Tongue (tissue), 2 donors: Measurements from ENCODE around the gene TAF12. TPM values are rescaled to one million over a fixed set of nuclear protein-coding genes. Genes with fewer than 3 reads are reported as not detected.
"Not testable (repeated sequence)": the region's sequence is repeated elsewhere in the genome, so short reads cannot be mapped to it uniquely, and the experiment has no call there.

ENCODE experiments used
- DNase-seq: peaks from one replicate; pipeline ENCODE4 v3.0.0-alpha.2; 2015
- total RNA-seq: library from RNA; depleted of rRNA; stranded (reverse); fragments of >200 nt; gene quantifications from one replicate; pipeline ENCODE4 v1.2.3, GENCODE V29; 2014

TAF12 gene
- total RNA-seq, 1 donor from 2014 or later: 30.3 TPM

- DNase-seq: no peak
Observed at GRCh38 chr1:28644494-28644893, 1.6 kb upstream of the TAF12 start.

GRCh38 chr1:28642056-28642846, 616 bp downstream of the TAF12 start:
- DNase-seq: no peak

GRCh38 chr1:28640766-28641165, 2.1 kb downstream of the TAF12 start:
- no peak for DNase-seq

DNA sequence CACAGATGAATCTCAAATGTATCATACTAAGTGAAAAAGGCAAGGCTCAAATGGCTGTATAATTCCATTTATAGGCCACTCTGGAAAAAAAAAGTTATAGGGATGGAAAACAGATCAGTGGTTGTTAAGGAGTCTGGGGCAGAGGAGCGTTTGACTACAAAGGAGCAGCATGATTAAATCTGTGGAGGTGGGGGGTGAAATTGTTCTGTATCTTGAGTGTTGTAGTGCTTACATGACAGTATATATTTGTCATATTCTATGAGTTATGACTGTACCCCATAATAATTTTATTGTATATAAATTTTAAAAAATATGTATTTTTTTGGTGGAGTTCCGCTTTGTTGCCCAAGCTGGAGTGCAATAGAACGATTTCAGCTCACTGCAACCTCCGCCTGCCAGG, 10.3 kb downstream of the TAF12 start:
- DNase-seq: no peak

DNA sequence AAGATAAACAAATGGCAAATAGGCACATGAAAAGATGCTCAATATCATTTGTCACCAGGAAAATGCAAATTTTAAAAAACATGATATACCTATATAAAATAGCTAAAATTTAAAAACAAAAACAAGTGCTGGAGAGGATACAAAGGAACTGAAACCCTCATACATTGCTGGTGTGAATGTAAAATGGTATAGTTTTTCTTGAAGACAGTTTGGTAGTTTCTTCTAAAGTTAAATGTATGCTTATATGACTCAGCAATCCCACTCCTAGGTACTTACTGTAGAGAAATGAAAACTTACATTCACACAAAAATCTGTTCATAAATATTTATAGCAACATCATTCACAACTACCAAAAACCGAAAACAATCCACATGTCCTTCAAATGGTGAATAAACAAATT, 11.2 kb downstream of the TAF12 start:
- no peak for DNase-seq

GRCh38 chr1:28613175-28613574, 29.7 kb downstream of the TAF12 start:
- no peak for DNase-seq

- no peak for DNase-seq
Observed at GRCh38 chr1:28606771-28607170, 36.1 kb downstream of the TAF12 start.

- no peak for DNase-seq
Observed at GRCh38 chr1:28604962-28605361, 37.9 kb downstream of the TAF12 start.

DNA sequence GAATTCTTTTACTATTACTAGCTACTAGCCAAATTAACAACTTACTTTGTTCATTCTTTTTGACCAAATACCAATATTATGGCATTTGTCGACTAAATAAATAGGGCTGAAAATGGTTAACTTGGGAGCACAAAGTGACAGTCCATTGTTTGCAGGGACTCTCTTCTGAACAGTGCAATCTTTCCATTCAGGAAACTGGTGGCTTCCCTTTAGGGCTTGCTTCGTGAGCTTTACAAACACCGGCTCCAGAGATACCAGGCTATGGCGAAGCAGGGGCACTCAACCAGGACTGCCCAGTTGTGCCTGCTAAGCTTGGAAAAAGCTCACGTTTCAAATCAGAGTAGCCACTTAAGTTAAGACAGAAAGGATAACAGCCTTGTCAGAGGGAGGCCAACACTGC, 38.5 kb downstream of the TAF12 start:
- no peak for DNase-seq

GRCh38 chr1:28602536-28603439, 40.1 kb downstream of the TAF12 start:
- peak; percentile 91 for DNase-seq

GRCh38 chr1:28601696-28602095, 41.2 kb downstream of the TAF12 start:
- DNase-seq: no peak

DNA sequence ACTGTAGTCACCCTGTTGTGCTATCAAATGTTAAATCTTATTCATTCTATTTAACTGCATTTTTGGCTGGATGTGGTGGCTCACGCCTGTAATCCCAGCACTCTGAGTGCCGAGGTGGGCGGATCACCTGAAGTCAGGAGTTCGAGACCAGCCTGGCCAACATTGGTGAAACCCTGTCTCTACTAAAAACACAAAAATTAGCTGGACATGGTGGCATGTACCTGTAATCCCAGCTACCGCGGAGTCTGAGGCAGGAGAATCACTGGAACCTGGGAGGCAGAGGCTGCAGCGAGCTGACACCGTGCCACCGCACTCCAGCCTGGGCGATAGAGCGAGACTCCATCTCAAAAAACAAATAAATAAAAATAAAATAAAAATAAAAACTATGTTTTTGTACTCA, 46.6 kb downstream of the TAF12 start:
- not testable (repeated sequence) for DNase-seq

- no peak for DNase-seq
Observed at GRCh38 chr1:28595412-28596191, 47.3 kb downstream of the TAF12 start.

DNA sequence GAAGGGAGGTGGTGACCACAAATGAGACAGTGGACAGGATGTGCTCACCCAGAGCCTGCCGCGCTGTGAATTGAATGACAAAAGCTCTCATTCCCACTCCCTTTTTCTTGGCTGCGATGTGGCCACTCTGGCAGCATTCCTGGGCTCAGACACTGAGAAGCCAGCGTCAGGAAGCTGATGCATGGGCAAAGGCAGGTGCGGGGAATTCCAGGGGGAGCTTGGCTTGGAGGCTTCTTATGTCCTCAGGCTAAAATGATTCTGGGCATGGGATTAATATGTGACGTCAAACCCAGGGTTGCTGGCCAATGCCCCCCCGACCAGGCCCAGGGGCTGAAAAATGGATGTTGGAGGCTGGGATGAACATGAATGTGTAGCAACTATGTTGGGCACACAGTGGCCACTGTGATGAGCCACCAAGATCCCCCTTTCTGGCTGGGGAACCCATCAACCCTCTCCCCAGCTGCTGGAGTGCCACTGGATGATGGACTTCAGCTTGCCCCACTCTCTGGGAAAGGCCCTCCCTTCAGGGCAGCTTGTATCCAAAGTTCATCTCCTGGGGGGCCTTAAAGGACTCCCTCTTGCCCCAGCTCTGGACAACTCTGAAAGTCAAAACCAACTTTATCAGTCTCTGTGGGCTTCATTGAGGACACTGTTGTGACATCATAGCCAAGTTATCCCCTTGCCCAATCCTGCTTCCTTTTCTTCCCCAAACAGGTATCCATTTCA, 48.0 kb downstream of the TAF12 start:
- peak; percentile 92 for DNase-seq

DNA sequence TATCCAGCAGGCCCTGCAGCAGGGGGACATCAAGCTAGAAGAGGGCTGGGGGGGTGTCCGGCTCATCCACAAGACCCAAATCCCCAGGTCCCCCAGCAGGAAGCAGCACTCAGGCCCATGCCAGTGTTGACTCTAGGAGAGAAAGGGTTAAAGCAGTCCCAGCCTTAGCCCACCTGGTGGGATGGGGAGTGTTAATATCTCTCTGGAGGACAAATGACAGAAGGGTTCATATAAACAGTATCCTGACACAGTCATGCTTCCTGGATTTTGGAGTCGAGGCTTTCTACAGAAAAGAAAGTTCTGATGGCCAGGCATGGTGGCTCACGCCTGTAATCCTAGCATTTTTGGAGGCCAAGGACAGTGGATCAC, 48.9 kb downstream of the TAF12 start:
- not testable (repeated sequence) for DNase-seq

- DNase-seq: no peak
Observed at GRCh38 chr1:28592321-28593071, 50.4 kb downstream of the TAF12 start.

DNA sequence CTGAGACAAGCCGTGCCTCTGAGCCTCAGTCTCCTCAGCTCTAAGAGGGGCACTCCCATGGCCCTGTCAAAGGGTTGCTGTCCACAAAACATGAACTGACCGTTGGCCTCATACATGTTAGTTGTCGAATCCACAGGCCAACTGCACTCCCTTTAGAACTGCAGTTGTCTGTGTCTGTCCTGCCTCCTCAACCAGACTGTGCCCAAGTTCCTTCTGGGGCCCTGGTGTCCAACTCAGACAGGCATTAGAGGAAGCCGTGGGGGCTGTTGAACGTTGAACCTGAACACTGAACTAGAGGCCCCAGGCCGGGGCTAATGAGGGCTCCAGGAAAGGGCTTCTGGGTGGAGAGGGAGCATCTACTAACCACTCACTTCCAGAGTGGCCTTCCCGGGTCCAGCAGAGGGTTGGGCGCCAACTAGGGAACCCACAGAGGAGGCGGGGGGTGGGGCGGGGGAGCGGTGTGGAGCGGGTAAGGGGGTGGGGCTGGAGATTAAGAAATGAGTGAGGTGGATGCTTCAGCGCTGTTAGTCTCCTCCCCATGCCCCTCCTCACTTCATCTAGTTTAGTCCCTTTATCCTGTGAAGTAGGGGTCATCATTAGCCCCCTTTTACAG, 51.1 kb downstream of the TAF12 start, which contains the start of gene RAB42:
TSS of gene RAB42 (plus strand) at position 558 of the 613 bp plus-strand sequence. CDS start 247 bp downstream, outside the sequence.
- peak; percentile 62 for DNase-seq

DNA sequence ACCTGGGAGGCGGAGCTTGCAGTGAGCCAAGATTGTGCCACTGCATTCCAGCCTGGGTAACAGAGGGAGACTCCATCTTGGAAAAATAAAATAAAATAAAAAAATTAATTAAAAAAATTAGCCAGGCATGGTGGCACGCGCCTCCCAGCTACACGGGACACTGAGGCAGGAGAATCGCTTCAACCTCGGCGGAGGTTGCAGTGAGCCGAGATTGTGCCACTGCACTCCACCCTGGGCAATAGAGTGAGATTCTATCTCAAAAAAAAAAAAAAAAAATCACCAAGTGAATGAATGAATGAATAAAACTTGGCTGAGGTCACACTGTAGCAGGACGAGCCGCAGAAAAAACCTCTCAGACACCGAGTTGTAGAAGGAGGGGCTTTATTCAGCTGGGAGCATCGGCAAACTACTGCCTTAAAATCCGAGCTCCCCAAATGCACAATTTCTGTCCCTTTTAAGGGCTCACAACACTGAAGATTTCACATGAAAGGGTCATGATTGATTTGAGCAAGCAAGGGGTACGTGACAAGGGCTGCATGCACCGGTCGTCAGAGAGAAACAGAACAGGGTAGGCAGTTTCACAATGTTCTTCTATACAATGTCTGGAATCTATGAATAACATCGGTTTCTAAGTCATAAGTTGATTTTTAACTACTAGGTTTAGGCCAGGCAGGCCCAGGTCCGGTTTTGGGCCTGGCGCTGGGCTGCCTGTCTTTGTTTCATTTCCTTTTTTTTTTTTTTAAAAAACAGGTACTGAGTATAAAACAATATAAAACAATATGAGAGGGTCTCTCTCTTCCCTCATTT, 56.1 kb downstream of the TAF12 start:
- not testable (repeated sequence) for DNase-seq

DNA sequence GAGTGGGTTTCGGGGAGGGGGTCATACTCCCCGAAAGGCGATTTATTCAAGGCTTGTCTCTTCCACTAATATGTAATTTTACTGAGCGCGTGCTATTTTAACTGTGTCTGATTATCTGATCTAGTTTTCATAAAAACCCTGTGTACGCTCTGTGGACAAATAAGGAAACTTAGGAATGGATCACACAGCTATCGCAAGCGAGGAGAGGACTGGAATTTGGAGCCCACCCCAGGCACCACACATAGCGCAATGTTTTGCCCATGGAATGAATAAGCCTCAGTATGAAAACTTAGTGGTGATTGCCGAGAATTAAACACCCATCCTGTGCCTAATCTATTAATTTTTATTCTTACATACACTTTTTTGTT, 60.6 kb downstream of the TAF12 start:
- no peak for DNase-seq
